Upper lobe of right lung (tissue), 1 donor: ENCODE measurements around the gene SYT6. TPM values are rescaled to one million over a fixed set of nuclear protein-coding genes. Genes with fewer than 3 reads are reported as not detected.

Source experiments
- ATAC-seq: fragments of 200-7000 bp; cut with Tn5 transposase; one replicate; pipeline ENCODE4 v1.9.1; 2020; ENCODE audit warnings: mild to moderate bottlenecking, moderate library complexity
- DNase-seq: peaks from one replicate; pipeline ENCODE4 v3.0.0-alpha.2; 2020
- H3K27ac ChIP-seq: fragments of 200-600 bp; one replicate; pipeline ENCODE4 v1.8.0; 2022
- H3K27me3 ChIP-seq: fragments of 200-600 bp; one replicate; pipeline ENCODE4 v1.8.0; 2022; ENCODE audit warnings: mild to moderate bottlenecking
- H3K36me3 ChIP-seq: fragments of 200-600 bp; one replicate; pipeline ENCODE4 v1.8.0; 2022
- H3K4me1 ChIP-seq: fragments of 200-600 bp; one replicate; pipeline ENCODE4 v1.8.0; 2022
- H3K4me3 ChIP-seq: fragments of 200-600 bp; one replicate; pipeline ENCODE4 v1.8.0; 2022; ENCODE audit warnings: mild to moderate bottlenecking
- H3K9me3 ChIP-seq: fragments of 200-600 bp; one replicate; pipeline ENCODE4 v1.8.0; 2022
- intact Hi-C: fragments of 100-400 bp; cut with DNase I; formaldehyde crosslinking; loops from one replicate; pipeline ENCODE4 v1.11.0; 2022
- total RNA-seq: library from RNA; stranded (reverse); fragmentation: NEBNext Ultra II Directional; extraction: Animal tissue kit (Norgen Biotek cat#: 25700); gene quantifications from one replicate; pipeline ENCODE4 v1.2.1, GENCODE V29; 2021
- TF ChIP-seq, protein P1 (sequence below): fragments of 200-600 bp; IDR thresholded peaks from one replicate; pipeline ENCODE4 v1.8.0; 2022; ENCODE audit warnings: antibody characterized with exemption
- donor health status: DM: no; HTN: yes; CAD: no; lungs with severe emphysema.

Gene SYT6
- total RNA-seq, 1 donor from 2014 or later = not detected

- H3K4me1 ChIP-seq = peaks cover 8% of the 10 kb centered on the region
- H3K27me3 ChIP-seq = no peaks in the 10 kb centered on the region
- no peak overlapping the region for H3K27ac ChIP-seq
- H3K4me3 ChIP-seq = no peak overlapping the region
- no peak for ATAC-seq
- intact Hi-C loops = no loop called here
- no peaks in the 10 kb centered on the region for H3K9me3 ChIP-seq
- DNase-seq = no peak
- no peaks in the 10 kb centered on the region for H3K36me3 ChIP-seq
- TF ChIP-seq, protein P1, sequence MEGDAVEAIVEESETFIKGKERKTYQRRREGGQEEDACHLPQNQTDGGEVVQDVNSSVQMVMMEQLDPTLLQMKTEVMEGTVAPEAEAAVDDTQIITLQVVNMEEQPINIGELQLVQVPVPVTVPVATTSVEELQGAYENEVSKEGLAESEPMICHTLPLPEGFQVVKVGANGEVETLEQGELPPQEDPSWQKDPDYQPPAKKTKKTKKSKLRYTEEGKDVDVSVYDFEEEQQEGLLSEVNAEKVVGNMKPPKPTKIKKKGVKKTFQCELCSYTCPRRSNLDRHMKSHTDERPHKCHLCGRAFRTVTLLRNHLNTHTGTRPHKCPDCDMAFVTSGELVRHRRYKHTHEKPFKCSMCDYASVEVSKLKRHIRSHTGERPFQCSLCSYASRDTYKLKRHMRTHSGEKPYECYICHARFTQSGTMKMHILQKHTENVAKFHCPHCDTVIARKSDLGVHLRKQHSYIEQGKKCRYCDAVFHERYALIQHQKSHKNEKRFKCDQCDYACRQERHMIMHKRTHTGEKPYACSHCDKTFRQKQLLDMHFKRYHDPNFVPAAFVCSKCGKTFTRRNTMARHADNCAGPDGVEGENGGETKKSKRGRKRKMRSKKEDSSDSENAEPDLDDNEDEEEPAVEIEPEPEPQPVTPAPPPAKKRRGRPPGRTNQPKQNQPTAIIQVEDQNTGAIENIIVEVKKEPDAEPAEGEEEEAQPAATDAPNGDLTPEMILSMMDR = no peak
Observed at GRCh38 chr1:114043548-114043947, 110.1 kb downstream of the SYT6 start.

- no peak overlapping the region for H3K27ac ChIP-seq
- H3K4me1 ChIP-seq = peaks cover 8% of the 10 kb centered on the region
- H3K4me3 ChIP-seq = no peak overlapping the region
- TF ChIP-seq, protein P1 = no peak
- H3K9me3 ChIP-seq = no peaks in the 10 kb centered on the region
- H3K27me3 ChIP-seq = no peaks in the 10 kb centered on the region
- intact Hi-C loops = no loop called here
- H3K36me3 ChIP-seq = no peaks in the 10 kb centered on the region
- DNase-seq (no peak), ATAC-seq (no peak)
Observed at GRCh38 chr1:114043054-114043453, 110.6 kb downstream of the SYT6 start.

DNA sequence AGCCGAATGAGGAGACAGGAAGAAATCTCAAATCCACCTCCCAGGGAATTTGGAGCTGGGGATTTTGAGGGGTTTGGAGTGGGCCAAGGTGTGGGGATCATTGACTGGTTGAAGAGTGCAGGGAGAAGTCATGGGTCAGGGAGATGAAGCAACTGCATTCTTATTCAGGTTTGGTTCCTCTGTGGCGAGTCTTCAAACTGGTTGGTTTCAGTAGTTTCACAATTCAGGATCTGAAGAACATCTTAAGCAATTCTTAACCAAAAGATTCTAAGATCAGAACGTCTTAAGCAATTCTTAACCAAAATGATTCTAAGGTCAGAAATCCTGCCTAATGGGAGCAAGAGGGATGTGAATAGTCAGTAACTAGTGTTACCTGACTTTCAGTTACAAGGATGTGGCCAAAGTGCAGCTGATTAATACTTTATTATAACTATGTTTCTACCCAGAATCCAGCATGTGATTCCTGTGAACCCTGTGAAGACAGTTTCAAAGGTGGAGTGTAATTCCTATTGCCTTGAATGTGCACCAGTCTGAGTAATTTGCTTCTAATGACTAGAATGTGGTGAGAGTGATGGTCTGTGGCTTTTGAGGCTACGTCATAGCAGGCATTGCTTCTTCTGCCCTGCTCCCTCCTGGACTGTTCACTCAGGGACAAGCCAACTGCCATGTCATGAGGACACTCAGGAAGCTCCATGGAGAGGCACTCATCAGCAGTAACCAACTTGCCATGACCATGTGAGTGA, 113.2 kb downstream of the SYT6 start:
- ATAC-seq (peak; percentile 87), DNase-seq (no peak)
- no peaks in the 10 kb centered on the region for H3K36me3 ChIP-seq
- intact Hi-C loops = no loop called here
- no peaks in the 10 kb centered on the region for H3K27me3 ChIP-seq
- peaks cover 8% of the 10 kb centered on the region for H3K4me1 ChIP-seq
- no peak overlapping the region for H3K4me3 ChIP-seq
- H3K9me3 ChIP-seq = no peaks in the 10 kb centered on the region
- TF ChIP-seq, protein P1 = no peak
- no peak overlapping the region for H3K27ac ChIP-seq

Other genes starting within 250 kb of the SYT6 start
- 16.1 TPM for gene AP4B1, start 249.1 kb downstream of the SYT6 start, total RNA-seq
- 6.6 TPM for gene DCLRE1B, start 248.5 kb downstream of the SYT6 start, total RNA-seq
- gene HIPK1, start 224.5 kb downstream of the SYT6 start, total RNA-seq = 77.8 TPM
- 43.5 TPM for gene OLFML3, start 174.4 kb downstream of the SYT6 start, total RNA-seq